Body of pancreas (tissue), 4 donors: Measurements from ENCODE around the gene DYSF. TPM values are rescaled to one million over a fixed set of nuclear protein-coding genes. Genes with fewer than 3 reads are reported as not detected.

Experiments used
- ATAC-seq: fragments of 150-250 bp; one replicate; pipeline ENCODE4 v1.9.1; 2016
- DNase-seq, 4 donors: peaks; one replicate each; pipeline ENCODE4 v3.0.0-alpha.2; 2019
- H3K27ac ChIP-seq, 4 donors: fragments of 200-600 bp; sonication (generic); 1 replicate in 3 of 4; 2 replicates in 1 of 4; pipeline versions ENCODE4 v1.5.1 to v1.6.1; 2016 to 2019; ENCODE audit warnings: mild to moderate bottlenecking in 1 of 4, mixed read lengths in 1 of 4, moderate library complexity in 1 of 4
- H3K27me3 ChIP-seq, 2 donors: fragments of 200-600 bp; sonication (generic); one replicate each; pipeline ENCODE4 v1.6.0; 2016; ENCODE audit warnings: mild to moderate bottlenecking in 1 of 2
- H3K36me3 ChIP-seq, 2 donors: fragments of 200-600 bp; sonication (generic); replicated peaks in 1 of 2; 2 replicates each; pipeline ENCODE4 v1.5.1; 2016; ENCODE audit warnings: low read depth in 2 of 2; ENCODE audit not compliant: insufficient read depth in 1 of 2
- H3K4me1 ChIP-seq: fragments of 200-600 bp; sonication (generic); one replicate; pipeline ENCODE4 v1.6.0; 2016
- H3K4me3 ChIP-seq, 2 donors: fragments of 200-600 bp; sonication (generic); 1 replicate in 1 of 2; 2 replicates in 1 of 2; pipeline ENCODE4 v1.5.1; 2016 to 2019
- H3K9me3 ChIP-seq, 3 donors: fragments of 200-600 bp; sonication (generic); 1 replicate in 2 of 3; 2 replicates in 1 of 3; pipeline ENCODE4 v1.5.1; 2016
- POLR2A ChIP-seq, 3 donors: fragments of 450-650 bp; IDR thresholded peaks; one replicate each; pipeline ENCODE4 v1.6.1; 2016; ENCODE audit warnings: antibody characterized with exemption in 3 of 3, mild to moderate bottlenecking in 2 of 3
- WGBS, 2 donors: methylation state at CpG; one replicate each; pipeline ENCODE4 v1.1.5; 2017; 5-methylcytosine and 5-hydroxymethylcytosine counted together
- intact Hi-C: fragments of 100-400 bp; cut with DNase I; formaldehyde crosslinking; loops from one replicate; pipeline ENCODE4 v1.15.1; 2023
- total RNA-seq, 2 donors: library from RNA; depleted of rRNA; stranded (reverse); fragments of >200 nt; gene quantifications; one replicate each; pipeline ENCODE4 v1.1.0, GENCODE V29; 2016
- TF ChIP-seq, protein P1 (sequence below), 7 experiments: fragments of 450-650 bp in 4 of 7; fragments of 200-600 bp in 3 of 7; sonication (generic) in 3 of 7; IDR thresholded peaks; one replicate each; pipeline ENCODE4 v1.5.1; 2016 to 2019; ENCODE audit warnings: antibody characterized with exemption in 7 of 7

Gene DYSF
- total RNA-seq, 2 donors from 2014 or later, result 3.1 to 10.9 TPM

DNA sequence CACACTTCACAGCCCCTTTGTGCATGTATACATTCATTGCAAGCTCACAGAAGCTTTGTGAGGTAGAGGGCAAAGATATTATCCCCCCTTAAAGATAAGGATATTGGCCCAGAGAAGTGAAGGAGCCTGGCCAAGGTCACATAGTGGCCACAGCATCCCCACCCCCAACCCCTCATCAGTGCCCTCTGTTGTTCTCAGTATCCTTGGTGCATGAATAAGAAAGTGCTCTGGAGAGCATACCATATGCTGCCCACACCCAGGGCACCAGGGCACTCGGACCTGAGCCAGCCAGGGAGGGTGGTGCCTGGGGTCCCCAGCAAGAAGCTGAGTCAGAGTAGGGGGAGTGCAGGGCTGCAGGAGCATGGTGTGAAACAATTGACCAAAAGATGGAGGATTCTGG lies 3.3 kb downstream of the DYSF start:
- H3K9me3 ChIP-seq, result no peaks in the 10 kb centered on the region
- no peak for DNase-seq
- H3K27ac ChIP-seq, result no peak overlapping the region
- H3K4me1 ChIP-seq, result peaks cover 21% of the 10 kb centered on the region
- no peak for ATAC-seq
- 67% methylated on average over 1 of the region's 1 CpG for WGBS, 2 donors
- no peaks in the 10 kb centered on the region for H3K36me3 ChIP-seq
- TF ChIP-seq, protein P1, sequence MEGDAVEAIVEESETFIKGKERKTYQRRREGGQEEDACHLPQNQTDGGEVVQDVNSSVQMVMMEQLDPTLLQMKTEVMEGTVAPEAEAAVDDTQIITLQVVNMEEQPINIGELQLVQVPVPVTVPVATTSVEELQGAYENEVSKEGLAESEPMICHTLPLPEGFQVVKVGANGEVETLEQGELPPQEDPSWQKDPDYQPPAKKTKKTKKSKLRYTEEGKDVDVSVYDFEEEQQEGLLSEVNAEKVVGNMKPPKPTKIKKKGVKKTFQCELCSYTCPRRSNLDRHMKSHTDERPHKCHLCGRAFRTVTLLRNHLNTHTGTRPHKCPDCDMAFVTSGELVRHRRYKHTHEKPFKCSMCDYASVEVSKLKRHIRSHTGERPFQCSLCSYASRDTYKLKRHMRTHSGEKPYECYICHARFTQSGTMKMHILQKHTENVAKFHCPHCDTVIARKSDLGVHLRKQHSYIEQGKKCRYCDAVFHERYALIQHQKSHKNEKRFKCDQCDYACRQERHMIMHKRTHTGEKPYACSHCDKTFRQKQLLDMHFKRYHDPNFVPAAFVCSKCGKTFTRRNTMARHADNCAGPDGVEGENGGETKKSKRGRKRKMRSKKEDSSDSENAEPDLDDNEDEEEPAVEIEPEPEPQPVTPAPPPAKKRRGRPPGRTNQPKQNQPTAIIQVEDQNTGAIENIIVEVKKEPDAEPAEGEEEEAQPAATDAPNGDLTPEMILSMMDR (IDR thresholded peaks at IDR 0.05), result no peak
- TF ChIP-seq POLR2A (IDR thresholded peaks at IDR 0.05), result no peak
- H3K27me3 ChIP-seq, result no peaks in the 10 kb centered on the region
- H3K4me3 ChIP-seq, result no peak overlapping the region
- intact Hi-C loops, result no loop called here

DNA sequence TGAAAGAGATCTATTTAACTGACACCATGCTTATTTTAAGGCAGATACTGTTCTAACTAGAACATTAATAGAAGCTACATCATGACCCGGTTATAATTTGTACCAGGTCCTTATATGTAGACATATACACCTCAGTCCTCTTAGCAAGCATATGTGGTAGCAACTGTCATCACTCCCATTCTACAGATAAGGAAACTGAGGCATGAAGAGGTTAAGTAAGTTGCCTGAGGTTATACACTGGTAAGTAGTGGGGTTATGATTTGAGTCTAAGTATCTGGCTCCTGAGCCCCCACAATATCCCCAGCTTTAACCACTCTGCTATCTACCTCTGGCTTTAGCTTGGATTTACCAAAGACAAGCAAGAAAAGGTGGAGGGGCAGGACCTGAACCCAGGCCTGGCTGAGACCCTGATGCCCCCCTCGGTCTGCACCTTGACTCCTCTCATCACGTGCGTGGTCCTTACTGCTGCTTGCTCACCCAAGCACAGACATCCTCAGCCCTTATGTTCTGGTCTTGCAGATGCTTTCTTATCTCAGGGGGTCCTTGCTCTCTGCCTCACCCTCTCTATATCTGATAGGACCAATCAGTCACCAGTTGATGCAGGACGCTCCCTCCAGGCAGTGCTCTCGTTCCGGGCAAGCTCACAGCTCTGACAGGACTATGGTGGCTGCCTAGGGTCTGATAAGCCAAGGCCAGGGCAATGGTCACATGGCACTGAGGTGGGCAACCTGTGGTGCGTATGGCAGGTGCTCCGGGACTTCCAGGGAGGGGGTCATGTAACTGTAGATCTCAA lies 4.0 kb downstream of the DYSF start:
- DNase-seq (no peak), ATAC-seq (no peak)
- no peaks in the 10 kb centered on the region for H3K9me3 ChIP-seq
- TF ChIP-seq, protein P1 (IDR thresholded peaks at IDR 0.05), result no peak
- TF ChIP-seq POLR2A (IDR thresholded peaks at IDR 0.05), result no peak
- no peaks in the 10 kb centered on the region for H3K36me3 ChIP-seq
- H3K27me3 ChIP-seq, result no peaks in the 10 kb centered on the region
- WGBS, 2 donors, result 88 to 92% methylated on average over 9 of the region's 9 CpGs
- no peak overlapping the region for H3K27ac ChIP-seq
- H3K4me3 ChIP-seq, result no peak overlapping the region
- peaks cover 21% of the 10 kb centered on the region for H3K4me1 ChIP-seq
- intact Hi-C loops, result no loop called here

DNA sequence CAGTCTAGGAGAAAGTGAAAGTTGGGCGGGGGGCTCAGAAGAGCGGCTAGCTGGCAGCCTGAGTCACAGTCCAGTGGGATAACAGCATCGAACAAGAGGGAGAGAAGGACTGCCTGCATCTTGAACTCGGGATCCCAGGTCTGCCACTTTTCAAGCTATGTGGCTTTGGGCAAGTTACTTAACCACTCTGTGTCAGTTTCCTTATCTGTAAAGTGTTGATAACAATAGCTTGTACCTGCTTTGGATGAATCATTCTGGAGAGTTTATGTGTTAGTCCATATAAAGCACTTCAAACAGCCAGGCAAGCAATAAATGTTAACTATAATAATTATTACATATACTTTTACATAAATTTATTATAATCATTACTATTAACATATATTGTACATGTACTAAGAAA lies 4.6 kb downstream of the DYSF start:
- TF ChIP-seq POLR2A (IDR thresholded peaks at IDR 0.05), result no peak
- TF ChIP-seq, protein P1 (IDR thresholded peaks at IDR 0.05), result no peak
- Histone ChIP-seq H3K27me3 (no peaks in the 10 kb centered on the region), H3K9me3 (no peaks in the 10 kb centered on the region), H3K27ac (no peak overlapping the region), H3K4me1 (peaks cover 21% of the 10 kb centered on the region), H3K4me3 (no peak overlapping the region), H3K36me3 (no peaks in the 10 kb centered on the region)
- DNase-seq (no peak), ATAC-seq (no peak)
- 73 to 87% methylated on average over 4 of the region's 4 CpGs for WGBS, 2 donors
- intact Hi-C loops, result no loop called here

DNA sequence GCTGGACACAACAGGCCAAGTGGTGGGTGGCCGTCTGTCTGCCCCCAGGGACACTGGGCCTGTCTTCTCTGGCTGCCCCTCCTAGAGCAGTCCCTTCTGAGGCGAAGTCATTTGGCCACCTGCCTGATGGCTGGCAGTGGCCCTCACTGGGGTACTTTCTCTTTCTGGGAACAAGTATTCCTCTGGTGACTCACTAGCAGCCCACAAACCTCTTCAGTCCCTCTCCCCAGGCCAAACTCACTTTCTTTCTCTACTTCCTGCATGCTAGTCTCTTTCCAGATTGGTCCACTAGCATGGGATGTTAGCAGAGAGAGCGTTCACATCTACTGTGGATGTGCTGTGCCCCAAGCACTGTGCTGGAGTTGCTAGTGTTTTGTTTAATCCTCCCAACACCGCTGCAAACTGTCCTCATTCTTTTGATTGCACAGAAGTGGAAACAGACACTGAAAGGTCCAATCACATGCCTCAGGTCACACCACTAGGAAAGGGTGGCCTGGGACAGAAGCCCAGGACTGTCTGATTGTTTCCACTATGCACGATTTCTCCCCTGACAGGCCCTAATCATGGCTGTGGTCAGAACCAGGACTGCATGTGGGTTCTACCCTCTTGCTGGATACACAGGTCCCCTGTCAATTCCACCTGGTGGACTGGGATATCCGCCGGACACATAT lies 5.2 kb downstream of the DYSF start:
- no peaks in the 10 kb centered on the region for H3K9me3 ChIP-seq
- DNase-seq, result no peak
- intact Hi-C loops, result no loop called here

More for the DNA sequence above, 5.2 kb downstream of the DYSF start:
- Histone ChIP-seq H3K36me3 (no peaks in the 10 kb centered on the region), H3K27ac (no peak overlapping the region), H3K27me3 (no peaks in the 10 kb centered on the region), H3K4me3 (no peak overlapping the region), H3K4me1 (peaks cover 14% of the 10 kb centered on the region)
- 78 to 87% methylated on average over 7 of the region's 7 CpGs for WGBS, 2 donors
- ATAC-seq, result no peak
- no peak for TF ChIP-seq POLR2A (IDR thresholded peaks at IDR 0.05)
- TF ChIP-seq, protein P1 (IDR thresholded peaks at IDR 0.05), result no peak
